Mucosa of stomach (tissue), 1 donor: ENCODE data around the gene RBP4.

Experiments
- H3K27me3 ChIP-seq: one replicate; pipeline ENCODE4 v1.7.0; 2013; ENCODE audit warnings: mild to moderate bottlenecking, low read length; ENCODE audit not compliant: control insufficient read depth, insufficient read depth
- H3K36me3 ChIP-seq: one replicate; pipeline ENCODE4 v1.7.0; 2013; ENCODE audit warnings: low read length; ENCODE audit not compliant: control insufficient read depth, insufficient read depth
- H3K4me1 ChIP-seq: one replicate; pipeline ENCODE4 v1.7.0; 2013; ENCODE audit warnings: mild to moderate bottlenecking, low read length; ENCODE audit not compliant: control insufficient read depth, insufficient read depth
- H3K4me3 ChIP-seq: one replicate; pipeline ENCODE4 v1.7.0; 2013; ENCODE audit warnings: low read length
- H3K9ac ChIP-seq: one replicate; pipeline ENCODE4 v1.7.0; 2013; ENCODE audit warnings: mild to moderate bottlenecking, low read length, moderate library complexity
- H3K9me3 ChIP-seq: one replicate; pipeline ENCODE4 v1.7.0; 2013; ENCODE audit warnings: mild to moderate bottlenecking, low read length, moderate library complexity; ENCODE audit not compliant: control insufficient read depth
- donor health status: Pancreatic carcinoma.

Gene RBP4

GRCh38 chr10:93593749-93594148 is 7.3 kb downstream of the RBP4 start:
- H3K4me3 ChIP-seq = no peak overlapping the region
- H3K9ac ChIP-seq = no peak overlapping the region
- H3K9me3 ChIP-seq = no peaks in the 10 kb centered on the region
- H3K27me3 ChIP-seq = no peaks in the 10 kb centered on the region
- peaks cover 16% of the 10 kb centered on the region for H3K4me1 ChIP-seq
- no peaks in the 10 kb centered on the region for H3K36me3 ChIP-seq

- H3K4me1 ChIP-seq = peaks cover 16% of the 10 kb centered on the region
- no peak overlapping the region for H3K9ac ChIP-seq
- H3K4me3 ChIP-seq = no peak overlapping the region
- H3K36me3 ChIP-seq = no peaks in the 10 kb centered on the region
- no peaks in the 10 kb centered on the region for H3K27me3 ChIP-seq
- H3K9me3 ChIP-seq = no peaks in the 10 kb centered on the region
Observed at GRCh38 chr10:93593254-93593653, 7.8 kb downstream of the RBP4 start.

GRCh38 chr10:93591065-93591808 is 9.8 kb downstream of the RBP4 start:
- Histone ChIP-seq H3K4me1 (peaks cover 16% of the 10 kb centered on the region), H3K4me3 (no peak overlapping the region), H3K36me3 (no peaks in the 10 kb centered on the region), H3K27me3 (no peaks in the 10 kb centered on the region), H3K9ac (no peak overlapping the region), H3K9me3 (no peaks in the 10 kb centered on the region)

- H3K36me3 ChIP-seq = no peaks in the 10 kb centered on the region
Observed at GRCh38 chr10:93590638-93591037, 10.4 kb downstream of the RBP4 start.

GRCh38 chr10:93589648-93590562 is 11.1 kb downstream of the RBP4 start:
- Histone ChIP-seq H3K9ac (no peak overlapping the region), H3K4me1 (peaks cover 16% of the 10 kb centered on the region), H3K36me3 (no peaks in the 10 kb centered on the region), H3K4me3 (no peak overlapping the region), H3K27me3 (no peaks in the 10 kb centered on the region), H3K9me3 (no peaks in the 10 kb centered on the region)

More at GRCh38 chr10:93590638-93591037, 10.4 kb downstream of the RBP4 start:
- Histone ChIP-seq H3K9me3 (no peaks in the 10 kb centered on the region), H3K9ac (no peak overlapping the region), H3K4me3 (no peak overlapping the region), H3K4me1 (peaks cover 16% of the 10 kb centered on the region), H3K27me3 (no peaks in the 10 kb centered on the region)

- Histone ChIP-seq H3K9me3 (no peaks in the 10 kb centered on the region), H3K4me3 (no peak overlapping the region), H3K9ac (no peak overlapping the region), H3K27me3 (no peaks in the 10 kb centered on the region), H3K36me3 (no peaks in the 10 kb centered on the region), H3K4me1 (peaks cover 3% of the 10 kb centered on the region)
Observed at GRCh38 chr10:93584445-93584844, 16.6 kb downstream of the RBP4 start.

- Histone ChIP-seq H3K9ac (no peak overlapping the region), H3K36me3 (no peaks in the 10 kb centered on the region), H3K9me3 (no peaks in the 10 kb centered on the region), H3K27me3 (no peaks in the 10 kb centered on the region), H3K4me3 (no peak overlapping the region), H3K4me1 (peaks cover 29% of the 10 kb centered on the region)
Observed at GRCh38 chr10:93580828-93581227, 20.2 kb downstream of the RBP4 start.

GRCh38 chr10:93579985-93580711 is 20.9 kb downstream of the RBP4 start:
- no peak overlapping the region for H3K4me3 ChIP-seq
- H3K9me3 ChIP-seq = no peaks in the 10 kb centered on the region
- H3K4me1 ChIP-seq = peaks cover 29% of the 10 kb centered on the region
- no peak overlapping the region for H3K9ac ChIP-seq
- H3K36me3 ChIP-seq = no peaks in the 10 kb centered on the region
- H3K27me3 ChIP-seq = no peaks in the 10 kb centered on the region

GRCh38 chr10:93579089-93579488 is 21.9 kb downstream of the RBP4 start:
- H3K4me3 ChIP-seq = no peak overlapping the region
- no peaks in the 10 kb centered on the region for H3K36me3 ChIP-seq
- H3K27me3 ChIP-seq = no peaks in the 10 kb centered on the region
- H3K9me3 ChIP-seq = no peaks in the 10 kb centered on the region
- H3K9ac ChIP-seq = no peak overlapping the region
- H3K4me1 ChIP-seq = peaks cover 30% of the 10 kb centered on the region

- no peak overlapping the region for H3K9ac ChIP-seq
- no peaks in the 10 kb centered on the region for H3K9me3 ChIP-seq
- H3K4me1 ChIP-seq = peaks cover 45% of the 10 kb centered on the region
- no peaks in the 10 kb centered on the region for H3K27me3 ChIP-seq
- no peaks in the 10 kb centered on the region for H3K36me3 ChIP-seq
- H3K4me3 ChIP-seq = no peak overlapping the region
Observed at GRCh38 chr10:93577565-93577964, 23.5 kb downstream of the RBP4 start.

GRCh38 chr10:93576888-93577287 is 24.1 kb downstream of the RBP4 start:
- H3K36me3 ChIP-seq = no peaks in the 10 kb centered on the region
- no peak overlapping the region for H3K9ac ChIP-seq
- H3K27me3 ChIP-seq = no peaks in the 10 kb centered on the region
- peaks cover 45% of the 10 kb centered on the region for H3K4me1 ChIP-seq
- H3K4me3 ChIP-seq = no peak overlapping the region
- no peaks in the 10 kb centered on the region for H3K9me3 ChIP-seq

- Histone ChIP-seq H3K4me1 (peaks cover 37% of the 10 kb centered on the region), H3K9me3 (no peaks in the 10 kb centered on the region), H3K4me3 (no peak overlapping the region), H3K27me3 (peaks cover under 1% of the 10 kb centered on the region), H3K36me3 (no peaks in the 10 kb centered on the region), H3K9ac (no peak overlapping the region)
Observed at GRCh38 chr10:93573924-93574323, 27.1 kb downstream of the RBP4 start.
